IMR-90 (cell line): ENCODE results near the gene APOC1.

Experiments
- BHLHE40 ChIP-seq: fragments of 150-350 bp; IDR thresholded peaks from 2 replicates; pipeline ENCODE4 v1.6.1; 2016; ENCODE audit warnings: mild to moderate bottlenecking, low read depth, low read length
- CHD1 ChIP-seq: IDR thresholded peaks from 2 replicates; pipeline ENCODE4 v1.6.1; 2012; ENCODE audit warnings: low read depth, low read length, improper control_type of control experiment
- CTCF ChIP-seq: conservative IDR thresholded peaks from 2 replicates; pipeline ENCODE4 v1.5.1; 2012; ENCODE audit warnings: mild to moderate bottlenecking, low read depth, low read length, improper control_type of control experiment
- MAZ ChIP-seq: IDR thresholded peaks from 2 replicates; pipeline ENCODE4 v1.6.1; 2012; ENCODE audit warnings: low read depth, mild to moderate bottlenecking, low read length, improper control_type of control experiment, moderate library complexity, borderline replicate concordance
- MXI1 ChIP-seq: IDR thresholded peaks from 2 replicates; pipeline ENCODE4 v1.6.1; 2012; ENCODE audit warnings: low read depth, mild to moderate bottlenecking, low read length, moderate library complexity, borderline replicate concordance
- NFE2L2 ChIP-seq: fragments of 150-350 bp; IDR thresholded peaks from 2 replicates; pipeline ENCODE4 v1.6.1; 2016; ENCODE audit warnings: low read depth, mild to moderate bottlenecking, low read length
- POLR2A ChIP-seq: IDR thresholded peaks from 2 replicates; pipeline ENCODE4 v1.6.1; 2012; ENCODE audit warnings: mild to moderate bottlenecking, low read depth, low read length
- RCOR1 ChIP-seq: IDR thresholded peaks from 2 replicates; pipeline ENCODE4 v1.6.1; 2012; ENCODE audit warnings: mild to moderate bottlenecking, low read length, improper control_type of control experiment; ENCODE audit not compliant: insufficient replicate concordance
- RFX5 ChIP-seq: IDR thresholded peaks from 2 replicates; pipeline ENCODE4 v1.8.0; 2012; ENCODE audit warnings: low read depth, mild to moderate bottlenecking, low read length, moderate library complexity
- SMC3 ChIP-seq: fragments of 150-350 bp; IDR thresholded peaks from 2 replicates; pipeline ENCODE4 v1.6.1; 2016; ENCODE audit warnings: low read depth, mild to moderate bottlenecking, antibody characterized with exemption, low read length, moderate library complexity
- TF ChIP-seq, protein P1 (sequence below): fragments of 150-350 bp; IDR thresholded peaks from 2 replicates; pipeline ENCODE4 v1.6.1; 2017; ENCODE audit warnings: mild to moderate bottlenecking, antibody characterized with exemption, low read length, low read depth
- TF ChIP-seq, protein P2 (sequence below): fragments of 150-350 bp; IDR thresholded peaks from 2 replicates; pipeline ENCODE4 v1.6.1; 2016; ENCODE audit warnings: low read depth, mild to moderate bottlenecking, low read length, moderate library complexity, borderline replicate concordance

DNA sequence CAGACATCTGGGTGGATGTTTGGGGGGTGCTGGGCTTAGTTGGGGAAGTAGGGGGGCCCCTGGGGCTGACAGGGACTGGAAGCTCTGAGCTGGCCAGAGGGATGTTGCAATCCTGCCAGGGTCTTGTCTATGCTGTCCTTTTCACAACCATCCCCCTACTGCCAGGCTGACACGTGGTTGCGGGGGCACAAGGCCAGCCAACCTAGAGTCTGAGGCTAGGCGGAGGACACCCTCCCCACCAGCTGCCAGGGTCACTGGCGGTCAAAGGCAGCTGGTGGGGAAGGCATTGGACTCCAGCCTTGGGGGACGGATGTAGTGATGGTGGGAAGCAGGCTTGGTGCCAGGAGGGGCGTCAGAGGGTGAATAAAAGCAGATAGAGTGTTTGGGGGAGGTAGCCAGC, 1.6 kb upstream of the APOC1 start:
- no peak for TF ChIP-seq CHD1
- TF ChIP-seq MAZ, result no peak
- TF ChIP-seq CTCF, result no peak
- no peak for TF ChIP-seq BHLHE40
- TF ChIP-seq, protein P1, sequence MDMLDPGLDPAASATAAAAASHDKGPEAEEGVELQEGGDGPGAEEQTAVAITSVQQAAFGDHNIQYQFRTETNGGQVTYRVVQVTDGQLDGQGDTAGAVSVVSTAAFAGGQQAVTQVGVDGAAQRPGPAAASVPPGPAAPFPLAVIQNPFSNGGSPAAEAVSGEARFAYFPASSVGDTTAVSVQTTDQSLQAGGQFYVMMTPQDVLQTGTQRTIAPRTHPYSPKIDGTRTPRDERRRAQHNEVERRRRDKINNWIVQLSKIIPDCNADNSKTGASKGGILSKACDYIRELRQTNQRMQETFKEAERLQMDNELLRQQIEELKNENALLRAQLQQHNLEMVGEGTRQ, result no peak
- TF ChIP-seq MXI1, result no peak
- TF ChIP-seq NFE2L2, result no peak
- no peak for TF ChIP-seq RCOR1
- no peak for TF ChIP-seq POLR2A
- no peak for TF ChIP-seq SMC3
- TF ChIP-seq RFX5, result no peak
- TF ChIP-seq, protein P2, sequence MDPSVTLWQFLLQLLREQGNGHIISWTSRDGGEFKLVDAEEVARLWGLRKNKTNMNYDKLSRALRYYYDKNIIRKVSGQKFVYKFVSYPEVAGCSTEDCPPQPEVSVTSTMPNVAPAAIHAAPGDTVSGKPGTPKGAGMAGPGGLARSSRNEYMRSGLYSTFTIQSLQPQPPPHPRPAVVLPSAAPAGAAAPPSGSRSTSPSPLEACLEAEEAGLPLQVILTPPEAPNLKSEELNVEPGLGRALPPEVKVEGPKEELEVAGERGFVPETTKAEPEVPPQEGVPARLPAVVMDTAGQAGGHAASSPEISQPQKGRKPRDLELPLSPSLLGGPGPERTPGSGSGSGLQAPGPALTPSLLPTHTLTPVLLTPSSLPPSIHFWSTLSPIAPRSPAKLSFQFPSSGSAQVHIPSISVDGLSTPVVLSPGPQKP, result no peak
